SK-N-SH (cell line): ENCODE results near the gene RAD1. TPM values are rescaled to one million over a fixed set of nuclear protein-coding genes. Genes with fewer than 3 reads are reported as not detected.

Experiments
- CTCF ChIA-PET: fragments of 300-600, 350-600 bp; formaldehyde crosslinking; extraction: SDS; loops from one replicate; lab custom pipeline; 2021; lab: Yijun Ruan, JAX
- POLR2A ChIA-PET: fragments of 350-600 bp; sonication (Branson Sonifier 250); formaldehyde crosslinking; extraction: SDS; loops from one replicate; lab custom pipeline; 2020; ENCODE audit warnings: antibody characterized with exemption, inconsistent platforms; lab: Yijun Ruan, JAX
- DNase-seq: peaks from one replicate; pipeline ENCODE4 v3.0.0; 2012
- H2AFZ ChIP-seq: fragments of 200-600 bp; sonication (generic); 2 replicates; pipeline ENCODE4 v1.8.1; 2016; ENCODE audit warnings: antibody characterized with exemption, mild to moderate bottlenecking, low read depth
- H3F3A ChIP-seq: fragments of 200-600 bp; sonication (generic); replicated peaks from 2 replicates; pipeline ENCODE3; 2016; ENCODE audit warnings: antibody characterized with exemption, mild to moderate bottlenecking; ENCODE audit not compliant: insufficient read depth
- H3K27ac ChIP-seq, 2 experiments: fragments of 200-500 bp in 1 of 2; fragments of 200-600 bp in 1 of 2; sonication (Bioruptor generic) in 1 of 2; sonication (generic), shearing (Covaris generic) in 1 of 2; 2 replicates each; pipeline versions ENCODE4 v1.5.1 to v1.6.1; 2014 to 2016; ENCODE audit warnings: low read depth in 2 of 2, inconsistent platforms in 1 of 2, low read length in 1 of 2, mild to moderate bottlenecking in 1 of 2, mixed read lengths in 1 of 2
- H3K27me3 ChIP-seq: fragments of 200-600 bp; sonication (generic), shearing (Covaris generic); 2 replicates; pipeline ENCODE4 v1.6.1; 2016; ENCODE audit warnings: mixed run types; ENCODE audit not compliant: insufficient read depth
- H3K36me3 ChIP-seq, 2 experiments: fragments of 200-500 bp in 1 of 2; fragments of 200-600 bp in 1 of 2; sonication (Bioruptor generic) in 1 of 2; sonication (generic) in 1 of 2; replicated peaks in 1 of 2; 2 replicates each; pipeline versions ENCODE3 to v1.5.1; 2014 to 2016; ENCODE audit warnings: low read length in 1 of 2, mild to moderate bottlenecking in 1 of 2; ENCODE audit not compliant: insufficient read depth in 2 of 2, control insufficient read depth in 1 of 2
- H3K4me1 ChIP-seq, 2 experiments: fragments of 200-500 bp in 1 of 2; fragments of 200-600 bp in 1 of 2; sonication (Bioruptor generic) in 1 of 2; sonication (generic), shearing (Covaris generic) in 1 of 2; 2 replicates each; pipeline versions ENCODE4 v1.5.1 to v1.6.1; 2014 to 2016; ENCODE audit warnings: low read depth in 1 of 2, low read length in 1 of 2, mixed run types in 1 of 2; ENCODE audit not compliant: insufficient read depth in 2 of 2, control insufficient read depth in 1 of 2
- H3K4me2 ChIP-seq: fragments of 200-600 bp; sonication (generic), shearing (Covaris generic); 2 replicates; pipeline ENCODE4 v1.6.1; 2017; ENCODE audit warnings: mixed run types
- H3K4me3 ChIP-seq, 2 experiments: fragments of 200-500 bp in 1 of 2; fragments of 200-600 bp in 1 of 2; sonication (Bioruptor generic) in 1 of 2; sonication (generic), shearing (Covaris generic) in 1 of 2; 2 replicates each; pipeline versions ENCODE4 v1.5.1 to v1.8.1; 2014 to 2016; ENCODE audit warnings: low read depth in 2 of 2, inconsistent platforms in 1 of 2, low read length in 1 of 2, mild to moderate bottlenecking in 1 of 2, mixed read lengths in 1 of 2, moderate library complexity in 1 of 2
- H3K79me2 ChIP-seq: fragments of 200-600 bp; sonication (generic); 2 replicates; pipeline ENCODE4 v1.8.1; 2017; ENCODE audit warnings: mild to moderate bottlenecking; ENCODE audit not compliant: insufficient read depth
- H3K9ac ChIP-seq: fragments of 200-600 bp; sonication (generic); 2 replicates; pipeline ENCODE4 v1.6.1; 2017; ENCODE audit warnings: mixed run types
- H3K9me2 ChIP-seq: fragments of 200-600 bp; sonication (generic); 2 replicates; pipeline ENCODE4 v1.6.1; 2017; ENCODE audit warnings: mixed run types
- H3K9me3 ChIP-seq: fragments of 200-600 bp; sonication (generic); 2 replicates; pipeline ENCODE4 v1.6.1; 2017; ENCODE audit warnings: mixed run types, mild to moderate bottlenecking, moderate library complexity
- H4K20me1 ChIP-seq: fragments of 200-600 bp; sonication (generic); 2 replicates; pipeline ENCODE4 v1.6.1; 2017; ENCODE audit warnings: mild to moderate bottlenecking, mixed run types; ENCODE audit not compliant: insufficient read depth
- CTCF ChIP-seq: fragments of 200-600 bp; sonication (generic); IDR thresholded peaks from 2 replicates; pipeline ENCODE4 v1.6.1; 2017; ENCODE audit warnings: antibody characterized with exemption, mild to moderate bottlenecking, moderate library complexity
- EZH2phosphoT487 ChIP-seq: fragments of 200-600 bp; sonication (generic); IDR thresholded peaks from 2 replicates; pipeline ENCODE4 v1.6.1; 2017; ENCODE audit warnings: low read depth, mixed run types, mild to moderate bottlenecking, antibody characterized with exemption, moderate library complexity, borderline replicate concordance
- MAX ChIP-seq: IDR thresholded peaks from 2 replicates; pipeline ENCODE4 v1.4.0; 2012; ENCODE audit warnings: low read depth
- NFIC ChIP-seq: IDR thresholded peaks from 2 replicates; pipeline ENCODE4 v1.4.0; 2012; ENCODE audit warnings: borderline replicate concordance
- PBX3 ChIP-seq: IDR thresholded peaks from 2 replicates; pipeline ENCODE4; 2012
- POLR2AphosphoS5 ChIP-seq: IDR thresholded peaks from 2 replicates; pipeline ENCODE4 v1.6.1; 2012; ENCODE audit warnings: low read depth, low read length
- RAD21 ChIP-seq: IDR thresholded peaks from 2 replicates; pipeline ENCODE4 v1.6.1; 2012; ENCODE audit warnings: mild to moderate bottlenecking, low read length
- TAF1 ChIP-seq: IDR thresholded peaks from 2 replicates; pipeline ENCODE4 v1.6.1; 2012; ENCODE audit warnings: low read depth, mild to moderate bottlenecking, low read length, moderate library complexity, borderline replicate concordance
- TCF12 ChIP-seq: IDR thresholded peaks from 2 replicates; pipeline ENCODE4 v1.4.0; 2012
- TEAD4 ChIP-seq: IDR thresholded peaks from 2 replicates; pipeline ENCODE4 v1.4.0; 2012; ENCODE audit warnings: mild to moderate bottlenecking, borderline replicate concordance; ENCODE audit not compliant: insufficient read depth
- USF2 ChIP-seq: fragments of 150-350 bp; IDR thresholded peaks from 2 replicates; pipeline ENCODE4 v1.6.1; 2017; ENCODE audit warnings: antibody characterized with exemption, low read length, low read depth, borderline replicate concordance
- YY1 ChIP-seq: IDR thresholded peaks from 2 replicates; pipeline ENCODE4 v1.4.0; 2012; ENCODE audit warnings: low read depth, mild to moderate bottlenecking
- WGBS: methylation state at CpG from one replicate; pipeline ENCODE4 v1.1.6; 2017; ENCODE audit warnings: low lambda C conversion rate; 5-methylcytosine and 5-hydroxymethylcytosine counted together
- polyA plus RNA-seq, 3 experiments: library from polyadenylated mRNA; depleted of rRNA; stranded (reverse); fragments of >200 nt; gene quantifications; 2 replicates each; pipeline ENCODE4 v1.2.3, GENCODE V29; 2012

The RAD1 gene
- polyA plus RNA-seq, 1 of the 3 experiments (the other 2 are of a cell fraction) = 21.2 TPM

GRCh38 chr5:34889394-34889793, 25.9 kb downstream of the RAD1 start:
- H3K79me2 ChIP-seq = no peaks in the 10 kb centered on the region
- peaks cover 4% of the 10 kb centered on the region for H3F3A ChIP-seq
- H3K9ac ChIP-seq = no peak overlapping the region
- H3K4me1 ChIP-seq = peaks cover 0 to 4% of the 10 kb centered on the region in 2 experiments; a peak in 3 of 4 replicates
- DNase-seq = no peak
- H2AFZ ChIP-seq = no peak overlapping the region
- no peaks in the 10 kb centered on the region for H4K20me1 ChIP-seq
- ChIA-PET CTCF (interaction anchor here (0.9 to 1.3 kb wide), 3 partner anchors 9 to 415 kb away, joined by 3 read pairs; no protein-coding TSS in a partner anchor), POLR2A (no interaction called here)
- H3K9me2 ChIP-seq = no peaks in the 10 kb centered on the region
- H3K4me2 ChIP-seq = no peak overlapping the region
- no peaks in the 10 kb centered on the region for H3K27me3 ChIP-seq
- WGBS = 100% methylated on average over 1 of the region's 1 CpG
- H3K27ac ChIP-seq = no peak overlapping the region
- no peak overlapping the region for H3K4me3 ChIP-seq
- H3K9me3 ChIP-seq = no peaks in the 10 kb centered on the region
- TF ChIP-seq NFIC (no peak), USF2 (no peak), CTCF (no peak), EZH2phosphoT487 (no peak), TEAD4 (no peak), TAF1 (no peak), POLR2AphosphoS5 (no peak), YY1 (no peak), MAX (no peak), RAD21 (no peak), PBX3 (no peak)
- H3K36me3 ChIP-seq = no peaks in the 10 kb centered on the region

- no peak overlapping the region for H3K4me2 ChIP-seq
- H3F3A ChIP-seq = peaks cover under 1% of the 10 kb centered on the region
- H3K9me3 ChIP-seq = no peaks in the 10 kb centered on the region
- H3K79me2 ChIP-seq = no peaks in the 10 kb centered on the region
- TF ChIP-seq TAF1 (no peak), TCF12 (no peak), PBX3 (no peak)
- TF ChIP-seq, all 33 proteins: peak for 0
- CTCF ChIA-PET = interaction anchor here (0.6 to 3.1 kb wide), 4 partner anchors 12 to 363 kb away, joined by 3 to 18 read pairs (median 4); no protein-coding TSS in a partner anchor
- 66% methylated on average over 3 of the region's 3 CpGs for WGBS
- H3K36me3 ChIP-seq = no peaks in the 10 kb centered on the region
- no peak overlapping the region for H3K4me3 ChIP-seq
- H3K9ac ChIP-seq = no peak overlapping the region
- H3K9me2 ChIP-seq = no peaks in the 10 kb centered on the region
- no peak for DNase-seq
- no peak overlapping the region for H2AFZ ChIP-seq
- H4K20me1 ChIP-seq = no peaks in the 10 kb centered on the region
- no peak overlapping the region for H3K27ac ChIP-seq
- H3K4me1 ChIP-seq = peaks cover 0 to 2% of the 10 kb centered on the region in 2 experiments; a peak in 2 of 4 replicates
- H3K27me3 ChIP-seq = no peaks in the 10 kb centered on the region
- POLR2A ChIA-PET = no interaction called here
Observed at GRCh38 chr5:34886392-34887119, 28.7 kb downstream of the RAD1 start.
